SK-N-MC (cell line): ENCODE data around the gene IRF4.

Experiments used
- EZH2 ChIP-seq: fragments of 200-600 bp; sonication (generic); IDR thresholded peaks from one replicate; pipeline ENCODE4 v1.6.1; 2017; ENCODE audit warnings: antibody characterized with exemption
- FOXP2 ChIP-seq: optimal IDR thresholded peaks from 2 replicates; pipeline ENCODE3; 2011; ENCODE audit warnings: mild to moderate bottlenecking, moderate library complexity; ENCODE audit not compliant: insufficient read depth; ENCODE audit errors: extremely low read length, control extremely low read depth
- POLR2AphosphoS5 ChIP-seq: IDR thresholded peaks from 2 replicates; pipeline ENCODE4 v1.6.1; 2012; ENCODE audit warnings: mild to moderate bottlenecking, low read depth, low read length, borderline replicate concordance

- TF ChIP-seq EZH2 (peak; percentile 56), POLR2AphosphoS5 (no peak), FOXP2 (no peak)
Measured at GRCh38 chr6:378090-378957, 13.2 kb upstream of the IRF4 start.
